HUES64 (cell line): ENCODE results near the gene SLC10A6.

Experiments
- H3K27ac ChIP-seq: 2 replicates; pipeline ENCODE4 v1.7.0; 2013; ENCODE audit warnings: low read depth, low read length, inconsistent platforms
- H3K27me3 ChIP-seq: 2 replicates; pipeline ENCODE4 v1.6.1; 2013; ENCODE audit warnings: mild to moderate bottlenecking, low read length; ENCODE audit not compliant: insufficient read depth
- H3K36me3 ChIP-seq: 2 replicates; pipeline ENCODE4 v1.6.1; 2013; ENCODE audit warnings: mild to moderate bottlenecking, low read length; ENCODE audit not compliant: insufficient read depth
- H3K4me1 ChIP-seq: 2 replicates; pipeline ENCODE4 v1.6.1; 2013; ENCODE audit warnings: mild to moderate bottlenecking, low read length, moderate library complexity; ENCODE audit not compliant: insufficient read depth
- H3K4me3 ChIP-seq: 2 replicates; pipeline ENCODE4 v1.5.1; 2013; ENCODE audit warnings: mild to moderate bottlenecking, low read length, moderate library complexity
- H3K9ac ChIP-seq: 2 replicates; pipeline ENCODE4 v1.6.1; 2013; ENCODE audit warnings: mild to moderate bottlenecking, low read depth, low read length
- H3K9me3 ChIP-seq: 2 replicates; pipeline ENCODE4 v1.6.1; 2013; ENCODE audit warnings: low read depth, low read length; ENCODE audit not compliant: insufficient read depth
- WGBS: fragments of 150-250, 120-280 bp; methylation state at CpG from one replicate; pipeline ENCODE4 v1.1.7; 2013; ENCODE audit warnings: missing lambda C conversion rate; 5-methylcytosine and 5-hydroxymethylcytosine counted together

The SLC10A6 gene

GRCh38 chr4:86821151-86821550 lies 28.0 kb downstream of the SLC10A6 start:
- no CpG with 5 or more reads among the region's 1 CpG for WGBS
- H3K9me3 ChIP-seq: no peaks in the 10 kb centered on the region
- H3K4me3 ChIP-seq: no peak overlapping the region
- no peaks in the 10 kb centered on the region for H3K27me3 ChIP-seq
- H3K27ac ChIP-seq: no peak overlapping the region
- peaks cover 3% of the 10 kb centered on the region; the same call in 1 of the 2 replicates for H3K36me3 ChIP-seq
- peaks cover 7% of the 10 kb centered on the region; the same call in 1 of the 2 replicates for H3K4me1 ChIP-seq
- H3K9ac ChIP-seq: no peak overlapping the region

GRCh38 chr4:86819561-86819960 lies 29.6 kb downstream of the SLC10A6 start:
- no peaks in the 10 kb centered on the region for H3K27me3 ChIP-seq
- peaks cover 18% of the 10 kb centered on the region for H3K36me3 ChIP-seq
- 96% methylated on average over 7 of the region's 7 CpGs for WGBS
- no peak overlapping the region for H3K27ac ChIP-seq
- H3K9me3 ChIP-seq: peaks cover 10% of the 10 kb centered on the region; the same call in 1 of the 2 replicates
- no peak overlapping the region for H3K9ac ChIP-seq
- H3K4me3 ChIP-seq: no peak overlapping the region
- peaks cover 7% of the 10 kb centered on the region; the same call in 1 of the 2 replicates for H3K4me1 ChIP-seq

GRCh38 chr4:86818841-86819240 lies 30.3 kb downstream of the SLC10A6 start:
- peaks cover 23% of the 10 kb centered on the region for H3K36me3 ChIP-seq

GRCh38 chr4:86818211-86818610 lies 31.0 kb downstream of the SLC10A6 start:
- Histone ChIP-seq H3K36me3 (peaks cover 29% of the 10 kb centered on the region), H3K27me3 (no peaks in the 10 kb centered on the region), H3K27ac (peak overlapping the region; percentile 28; the same call in 1 of the 2 replicates), H3K9ac (no peak overlapping the region), H3K4me1 (peaks cover 7% of the 10 kb centered on the region; the same call in 1 of the 2 replicates), H3K4me3 (no peak overlapping the region), H3K9me3 (peaks cover 11% of the 10 kb centered on the region; the same call in 1 of the 2 replicates)
- 88% methylated on average over 2 of the region's 2 CpGs for WGBS

More at GRCh38 chr4:86818841-86819240, 30.3 kb downstream of the SLC10A6 start:
- peaks cover 7% of the 10 kb centered on the region; the same call in 1 of the 2 replicates for H3K4me1 ChIP-seq
- H3K27ac ChIP-seq: no peak overlapping the region
- H3K9ac ChIP-seq: no peak overlapping the region
- 91% methylated on average over 3 of the region's 3 CpGs for WGBS
- H3K27me3 ChIP-seq: no peaks in the 10 kb centered on the region
- H3K4me3 ChIP-seq: no peak overlapping the region
- peaks cover 11% of the 10 kb centered on the region; the same call in 1 of the 2 replicates for H3K9me3 ChIP-seq

- Histone ChIP-seq H3K4me1 (peaks cover 7% of the 10 kb centered on the region; the same call in 1 of the 2 replicates), H3K36me3 (peaks cover 39% of the 10 kb centered on the region), H3K9me3 (peaks cover 11% of the 10 kb centered on the region; the same call in 1 of the 2 replicates), H3K9ac (no peak overlapping the region), H3K27me3 (no peaks in the 10 kb centered on the region), H3K4me3 (no peak overlapping the region), H3K27ac (no peak overlapping the region)
- 92% methylated on average over 9 of the region's 9 CpGs for WGBS
These were observed 32.5 kb downstream of the SLC10A6 start for GRCh38 chr4:86816501-86817273.

- no peak overlapping the region for H3K27ac ChIP-seq
- no peak overlapping the region for H3K4me3 ChIP-seq
- H3K36me3 ChIP-seq: peaks cover 50% of the 10 kb centered on the region
- H3K27me3 ChIP-seq: no peaks in the 10 kb centered on the region
- H3K9me3 ChIP-seq: peaks cover 11% of the 10 kb centered on the region; the same call in 1 of the 2 replicates
- H3K4me1 ChIP-seq: peaks cover 7% of the 10 kb centered on the region; the same call in 1 of the 2 replicates
- 97% methylated on average over 1 of the region's 1 CpG for WGBS
- no peak overlapping the region for H3K9ac ChIP-seq
These were observed 33.5 kb downstream of the SLC10A6 start for GRCh38 chr4:86815653-86816052.

- WGBS: 87% methylated on average over 3 of the region's 3 CpGs
- H3K27me3 ChIP-seq: no peaks in the 10 kb centered on the region
- no peaks in the 10 kb centered on the region for H3K4me1 ChIP-seq
- H3K4me3 ChIP-seq: no peak overlapping the region
- peaks cover 11% of the 10 kb centered on the region; the same call in 1 of the 2 replicates for H3K9me3 ChIP-seq
- peaks cover 90% of the 10 kb centered on the region for H3K36me3 ChIP-seq
- H3K9ac ChIP-seq: no peak overlapping the region
- H3K27ac ChIP-seq: no peak overlapping the region
These were observed 38.3 kb downstream of the SLC10A6 start for GRCh38 chr4:86810847-86811246.

- 96% methylated on average over 2 of the region's 3 CpGs for WGBS
- no peak overlapping the region for H3K9ac ChIP-seq
- no peak overlapping the region for H3K27ac ChIP-seq
- peaks cover 90% of the 10 kb centered on the region for H3K36me3 ChIP-seq
- peaks cover 3% of the 10 kb centered on the region; the same call in 1 of the 2 replicates for H3K9me3 ChIP-seq
- H3K4me1 ChIP-seq: no peaks in the 10 kb centered on the region
- H3K27me3 ChIP-seq: no peaks in the 10 kb centered on the region
- no peak overlapping the region for H3K4me3 ChIP-seq
These were observed 39.4 kb downstream of the SLC10A6 start for GRCh38 chr4:86809809-86810208.

GRCh38 chr4:86791126-86791525 lies 58.1 kb downstream of the SLC10A6 start:
- Histone ChIP-seq H3K4me1 (peaks cover 13% of the 10 kb centered on the region; the same call in 1 of the 2 replicates), H3K9ac (no peak overlapping the region), H3K36me3 (peaks cover 67% of the 10 kb centered on the region), H3K27ac (no peak overlapping the region), H3K9me3 (peaks cover 17% of the 10 kb centered on the region; the same call in 1 of the 2 replicates), H3K4me3 (no peak overlapping the region), H3K27me3 (no peaks in the 10 kb centered on the region)
- 85% methylated on average over 8 of the region's 8 CpGs for WGBS

- peaks cover 13% of the 10 kb centered on the region; the same call in 1 of the 2 replicates for H3K4me1 ChIP-seq
- H3K27ac ChIP-seq: peak overlapping the region; percentile 36; the same call in 1 of the 2 replicates
- no peak overlapping the region for H3K9ac ChIP-seq
- no peaks in the 10 kb centered on the region for H3K27me3 ChIP-seq
- peaks cover 90% of the 10 kb centered on the region for H3K36me3 ChIP-seq
- peaks cover 17% of the 10 kb centered on the region; the same call in 1 of the 2 replicates for H3K9me3 ChIP-seq
- 77% methylated on average over 2 of the region's 2 CpGs for WGBS
- H3K4me3 ChIP-seq: no peak overlapping the region
These were observed 60.4 kb downstream of the SLC10A6 start for GRCh38 chr4:86788826-86789225.

GRCh38 chr4:86778175-86778574 lies 71.0 kb downstream of the SLC10A6 start:
- 93% methylated on average over 4 of the region's 4 CpGs for WGBS
- no peak overlapping the region for H3K9ac ChIP-seq
- H3K27me3 ChIP-seq: no peaks in the 10 kb centered on the region
- H3K36me3 ChIP-seq: peaks cover 84% of the 10 kb centered on the region
- no peak overlapping the region for H3K4me3 ChIP-seq
- H3K9me3 ChIP-seq: no peaks in the 10 kb centered on the region
- H3K27ac ChIP-seq: no peak overlapping the region
- H3K4me1 ChIP-seq: peaks cover 3% of the 10 kb centered on the region; the same call in 1 of the 2 replicates
